Measurements from ENCODE around the gene MGA. TPM values are rescaled to one million over a fixed set of nuclear protein-coding genes. Genes with fewer than 3 reads are reported as not detected.

Gene MGA
- polyA plus RNA-seq, 1 donor (not counting 4 experiments of a cell fraction or from before 2014, with no cell fraction given): 6.3 TPM

GRCh38 chr15:41629883-41630282 lies 30.3 kb upstream of the MGA start:
- no peaks in the 10 kb centered on the region for H3K9me1 ChIP-seq (ENCODE audit: control insufficient read depth, extremely low read depth, insufficient read depth, low read length)
- no peaks in the 10 kb centered on the region for H3K27me3 ChIP-seq (ENCODE audit: control insufficient read depth, extremely low read depth, insufficient read depth, low read length)
- H3K4me3 ChIP-seq (ENCODE audit: control insufficient read depth in 2 of 3, extremely low read depth in 1 of 3, insufficient read depth in 2 of 3, low read depth in 1 of 3, low read length in 3 of 3): no peak overlapping the region
- no peaks in the 10 kb centered on the region for H4K20me1 ChIP-seq (ENCODE audit: control insufficient read depth, extremely low read depth, insufficient read depth, low read length)
- no peak for FAIRE-seq
- peaks cover 8% of the 10 kb centered on the region for H3K4me1 ChIP-seq (ENCODE audit: control insufficient read depth, extremely low read depth, insufficient read depth, low read length)
- dilution Hi-C loops (cut with MboI; ENCODE audit: extremely low pct_ligation_motif_present, low sequenced_read_pairs): no loop called here
- H3K79me2 ChIP-seq (ENCODE audit: control insufficient read depth, insufficient read depth, low read length): no peaks in the 10 kb centered on the region
- H3K4me2 ChIP-seq (ENCODE audit: control insufficient read depth, extremely low read depth, insufficient read depth, low read depth, low read length): no peak overlapping the region
- no peak for DNase-seq (ENCODE audit: low read depth, low spot score)
- H3K9ac ChIP-seq (ENCODE audit: control insufficient read depth, extremely low read depth, insufficient read depth, low read length): no peak overlapping the region
- H3K9me3 ChIP-seq (ENCODE audit: control insufficient read depth, low read depth, low read length): no peaks in the 10 kb centered on the region
- no peaks in the 10 kb centered on the region for H3K36me3 ChIP-seq (ENCODE audit: control insufficient read depth in 2 of 2, extremely low read depth in 1 of 2, insufficient read depth in 2 of 2, low read length in 2 of 2)
- no peak overlapping the region for H3K27ac ChIP-seq (ENCODE audit: control insufficient read depth, insufficient read depth, low read length)
- no peak for TF ChIP-seq CTCF (optimal IDR thresholded peaks at IDR 0.05 in 1 of 3, IDR thresholded peaks at IDR 0.05 in 1 of 3, conservative IDR thresholded peaks at IDR 0.05 in 1 of 3; ENCODE audit: extremely low read depth in 1 of 3, insufficient read depth in 2 of 3, low read length in 3 of 3)
- no peak for TF ChIP-seq EZH2 (IDR thresholded peaks at IDR 0.05; ENCODE audit: low read length)
- H2AFZ ChIP-seq (ENCODE audit: control insufficient read depth, low read length): no peak overlapping the region

- FAIRE-seq (no peak), DNase-seq (ENCODE audit: low read depth, low spot score) (no peak)
- Histone ChIP-seq H3K27me3 (ENCODE audit: control insufficient read depth, extremely low read depth, insufficient read depth, low read length) (no peaks in the 10 kb centered on the region), H3K9ac (ENCODE audit: control insufficient read depth, extremely low read depth, insufficient read depth, low read length) (no peak overlapping the region), H3K9me3 (ENCODE audit: control insufficient read depth, low read depth, low read length) (no peaks in the 10 kb centered on the region), H4K20me1 (ENCODE audit: control insufficient read depth, extremely low read depth, insufficient read depth, low read length) (no peaks in the 10 kb centered on the region), H3K36me3 (ENCODE audit: control insufficient read depth in 2 of 2, extremely low read depth in 1 of 2, insufficient read depth in 2 of 2, low read length in 2 of 2) (no peaks in the 10 kb centered on the region), H3K4me2 (ENCODE audit: control insufficient read depth, extremely low read depth, insufficient read depth, low read depth, low read length) (no peak overlapping the region), H3K4me3 (ENCODE audit: control insufficient read depth in 2 of 3, extremely low read depth in 1 of 3, insufficient read depth in 2 of 3, low read depth in 1 of 3, low read length in 3 of 3) (no peak overlapping the region), H2AFZ (ENCODE audit: control insufficient read depth, low read length) (no peak overlapping the region), H3K79me2 (ENCODE audit: control insufficient read depth, insufficient read depth, low read length) (no peaks in the 10 kb centered on the region), H3K27ac (ENCODE audit: control insufficient read depth, insufficient read depth, low read length) (no peak overlapping the region), H3K9me1 (ENCODE audit: control insufficient read depth, extremely low read depth, insufficient read depth, low read length) (no peaks in the 10 kb centered on the region), H3K4me1 (ENCODE audit: control insufficient read depth, extremely low read depth, insufficient read depth, low read length) (peaks cover 8% of the 10 kb centered on the region)
- dilution Hi-C loops (cut with MboI; ENCODE audit: extremely low pct_ligation_motif_present, low sequenced_read_pairs): no loop called here
- TF ChIP-seq CTCF (optimal IDR thresholded peaks at IDR 0.05 in 1 of 3, IDR thresholded peaks at IDR 0.05 in 1 of 3, conservative IDR thresholded peaks at IDR 0.05 in 1 of 3; ENCODE audit: extremely low read depth in 1 of 3, insufficient read depth in 2 of 3, low read length in 3 of 3) (no peak), EZH2 (IDR thresholded peaks at IDR 0.05; ENCODE audit: low read length) (no peak)
Observed at GRCh38 chr15:41630616-41631217, 29.5 kb upstream of the MGA start.

All from keratinocyte (primary cell).